Activated effector memory CD4-positive, alpha-beta T cell treated with anti-CD3 and anti-CD28 coated beads, Interleukin-2, amount 50 U/mL, for 16 hours (primary cell): ENCODE measurements around the gene MED16.
"Not testable (repeated sequence)": the region's sequence is repeated elsewhere in the genome, so short reads cannot be mapped to it uniquely, and the experiment has no call there.

Experiments
- DNase-seq: peaks from one replicate; pipeline ENCODE4 v3.0.0-alpha.2; 2020

MED16 gene

GRCh38 chr19:870963-871401 lies 22.0 kb downstream of the MED16 start:
- no peak for DNase-seq

DNA sequence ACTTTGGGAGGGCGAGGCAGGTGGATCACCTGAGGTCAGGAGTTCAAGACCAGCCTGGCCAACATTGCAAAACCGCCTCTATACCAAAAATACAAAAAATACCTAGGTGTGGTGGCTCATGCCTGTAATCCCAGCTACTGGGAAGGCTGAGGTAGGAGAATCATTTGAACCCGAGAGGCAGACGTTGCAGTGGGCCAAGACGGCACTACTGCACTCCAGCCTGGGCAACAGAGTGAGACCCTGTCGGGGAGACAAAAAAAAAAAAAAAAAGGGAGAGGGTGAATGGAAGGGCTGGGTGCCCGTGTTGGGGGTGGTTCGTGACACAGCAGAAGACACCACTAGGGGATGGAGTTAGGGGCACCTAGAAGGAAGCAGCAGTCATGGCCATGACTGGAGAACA lies 22.7 kb downstream of the MED16 start:
- no peak for DNase-seq

GRCh38 chr19:869245-870177 lies 23.5 kb downstream of the MED16 start:
- no peak for DNase-seq

GRCh38 chr19:868458-869244 lies 24.3 kb downstream of the MED16 start:
- DNase-seq = no peak

GRCh38 chr19:867855-868457 lies 25.0 kb downstream of the MED16 start:
- DNase-seq = no peak

- DNase-seq = no peak
Measured at GRCh38 chr19:867301-867793, 25.6 kb downstream of the MED16 start.

DNA sequence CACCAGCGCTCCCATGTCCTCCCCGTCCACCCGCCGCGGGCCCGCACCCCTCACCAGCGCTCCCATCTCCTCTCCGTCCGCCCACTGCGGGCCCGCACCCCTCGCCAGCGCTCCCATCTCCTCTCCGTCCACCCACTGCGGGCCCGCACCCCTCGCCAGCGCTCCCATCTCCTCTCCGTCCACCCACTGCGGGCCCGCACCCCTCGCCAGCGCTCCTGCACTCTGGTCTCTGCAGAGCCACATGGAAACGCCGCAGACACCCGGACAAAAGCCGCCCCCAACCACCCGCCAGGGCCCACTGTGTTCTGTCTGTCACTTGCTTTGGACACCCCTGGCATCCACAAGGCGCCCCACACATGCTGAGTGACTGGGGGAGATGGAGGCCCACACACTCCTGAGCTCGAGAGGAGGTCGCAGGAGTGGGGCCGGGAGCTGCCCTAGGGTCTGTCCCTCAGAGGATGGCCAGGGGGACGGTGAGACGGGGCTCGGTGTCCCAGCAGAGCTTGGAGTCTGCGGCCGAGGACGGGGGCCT lies 26.2 kb downstream of the MED16 start:
- DNase-seq = no peak

DNA sequence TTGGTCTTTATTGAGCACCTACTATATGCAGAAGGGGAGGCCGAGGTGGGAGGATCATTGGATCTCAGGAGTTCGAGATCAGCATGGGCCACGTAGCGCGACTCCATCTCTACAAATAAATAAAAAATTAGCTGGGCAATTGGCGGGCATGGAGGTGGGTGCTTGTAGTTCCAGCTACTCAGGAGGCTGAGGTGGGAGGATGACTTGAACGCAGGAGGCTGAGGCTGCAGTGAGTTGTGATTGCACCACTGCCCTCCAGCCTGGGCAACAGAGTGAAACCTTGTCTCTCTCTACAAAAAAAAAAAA lies 29.7 kb downstream of the MED16 start:
- no peak for DNase-seq

DNA sequence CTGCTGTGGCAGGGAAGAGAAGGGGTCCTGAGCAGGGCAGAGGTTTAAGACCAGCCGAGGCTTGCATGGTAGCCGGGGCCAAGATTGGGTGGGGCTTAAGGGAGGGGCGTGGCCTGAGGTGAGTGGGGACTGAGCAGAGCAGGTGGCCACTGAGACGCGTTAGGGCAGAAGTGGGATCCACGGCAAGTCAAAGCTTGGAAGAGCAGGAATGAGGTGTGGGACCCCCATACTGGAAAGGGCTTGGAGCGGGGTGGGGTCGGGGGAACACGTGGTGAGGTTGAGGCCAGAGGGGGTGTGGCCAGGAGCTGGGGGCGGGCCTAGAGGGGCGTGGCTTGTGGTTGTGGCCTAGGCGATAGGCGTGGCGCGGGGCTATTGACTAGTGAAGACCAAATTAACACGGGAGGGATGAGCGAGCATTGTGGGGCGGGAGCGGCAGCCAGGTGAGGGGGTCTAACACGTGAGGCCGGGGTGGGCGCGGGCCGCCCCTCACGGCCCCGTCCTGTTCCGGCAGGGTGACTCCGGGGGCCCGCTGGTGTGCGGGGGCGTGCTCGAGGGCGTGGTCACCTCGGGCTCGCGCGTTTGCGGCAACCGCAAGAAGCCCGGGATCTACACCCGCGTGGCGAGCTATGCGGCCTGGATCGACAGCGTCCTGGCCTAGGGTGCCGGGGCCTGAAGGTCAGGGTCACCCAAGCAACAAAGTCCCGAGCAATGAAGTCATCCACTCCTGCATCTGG lies 30.2 kb downstream of the MED16 start:
- peak; percentile 92 for DNase-seq

GRCh38 chr19:861756-862580 lies 31.0 kb downstream of the MED16 start:
- DNase-seq = peak; percentile 88

DNA sequence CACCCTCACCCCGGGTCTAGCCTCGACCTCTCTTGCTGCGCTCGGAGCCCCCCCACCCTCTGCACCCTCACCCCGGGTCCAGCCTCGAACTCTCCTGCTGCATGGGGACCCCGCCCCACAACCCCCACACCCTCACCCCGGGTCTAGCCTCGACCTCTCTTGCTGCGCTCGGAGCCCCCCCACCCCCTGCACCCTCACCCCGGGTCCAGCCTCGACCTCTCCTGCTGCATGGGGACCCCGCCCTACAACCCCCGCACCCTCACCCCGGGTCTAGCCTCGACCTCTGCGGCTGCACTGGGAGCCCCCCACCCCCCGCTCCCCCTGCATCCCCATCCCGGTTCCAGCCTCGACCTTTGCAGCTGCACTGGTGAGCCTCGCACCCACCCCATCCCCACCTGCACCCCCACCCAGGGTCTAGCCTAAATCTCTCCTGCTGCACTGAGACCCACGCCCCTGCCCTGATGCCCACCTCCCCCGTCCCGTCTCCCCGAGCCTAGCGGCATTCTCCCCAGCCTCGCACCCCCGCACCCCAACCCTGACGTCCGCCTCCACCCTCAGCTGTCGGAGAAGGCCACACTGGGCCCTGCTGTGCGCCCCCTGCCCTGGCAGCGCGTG lies 31.7 kb downstream of the MED16 start:
- DNase-seq = no peak

DNA sequence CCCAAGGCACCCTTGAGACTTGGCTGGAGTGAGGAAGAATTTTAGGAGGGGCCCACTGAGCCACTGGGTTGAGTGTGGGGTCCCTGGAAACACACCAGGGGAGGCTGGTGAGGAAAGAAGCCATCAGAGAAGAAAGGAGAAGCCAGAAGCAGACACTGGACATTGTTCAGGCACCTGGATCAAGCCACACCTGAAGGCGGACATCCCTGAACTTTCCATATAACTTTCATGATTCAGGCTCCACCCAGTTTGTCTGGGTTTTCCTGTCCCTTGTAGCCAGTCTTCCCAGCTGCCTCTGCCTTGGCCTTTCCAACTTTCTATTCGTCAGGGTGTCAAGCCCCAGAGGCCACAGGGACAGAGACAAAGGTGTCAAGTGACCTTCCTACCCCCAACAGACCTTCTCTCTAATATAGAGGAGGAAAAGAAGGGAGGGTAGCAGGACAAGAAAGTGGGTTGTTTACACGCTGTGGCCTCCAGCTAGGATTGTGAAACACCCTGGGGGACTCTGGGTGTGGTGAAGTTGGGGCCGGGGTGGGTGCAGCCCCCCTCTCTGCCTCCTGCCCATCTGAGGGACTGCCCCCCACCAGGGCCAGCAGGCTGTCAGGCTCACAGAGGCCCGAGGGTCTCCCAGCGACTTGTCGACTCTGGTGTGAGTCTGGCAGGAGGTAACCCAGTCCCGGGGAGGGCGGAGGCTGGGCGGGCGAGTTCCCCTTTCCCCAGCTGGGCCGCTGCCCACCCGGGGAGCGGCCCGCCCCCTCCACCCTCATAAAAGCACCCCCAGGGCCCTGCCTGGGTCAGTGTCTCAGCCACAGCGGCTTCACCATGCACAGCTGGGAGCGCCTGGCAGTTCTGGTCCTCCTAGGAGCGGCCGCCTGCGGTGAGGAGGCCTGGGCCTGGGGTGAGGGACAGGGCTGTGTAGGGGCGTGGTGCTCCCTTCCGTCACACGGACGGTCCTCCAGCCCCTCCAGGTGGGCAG lies 33.8 kb downstream of the MED16 start, which contains the start of gene CFD:
CFD (plus strand) TSS at position 797 of the 976 bp plus-strand sequence; CDS start at position 823, 26 bp downstream.
- DNase-seq = no peak

- DNase-seq = no peak
Measured at GRCh38 chr19:858284-858683, 34.7 kb downstream of the MED16 start.

- DNase-seq = no peak
Measured at GRCh38 chr19:855566-856120, 37.3 kb downstream of the MED16 start.

DNA sequence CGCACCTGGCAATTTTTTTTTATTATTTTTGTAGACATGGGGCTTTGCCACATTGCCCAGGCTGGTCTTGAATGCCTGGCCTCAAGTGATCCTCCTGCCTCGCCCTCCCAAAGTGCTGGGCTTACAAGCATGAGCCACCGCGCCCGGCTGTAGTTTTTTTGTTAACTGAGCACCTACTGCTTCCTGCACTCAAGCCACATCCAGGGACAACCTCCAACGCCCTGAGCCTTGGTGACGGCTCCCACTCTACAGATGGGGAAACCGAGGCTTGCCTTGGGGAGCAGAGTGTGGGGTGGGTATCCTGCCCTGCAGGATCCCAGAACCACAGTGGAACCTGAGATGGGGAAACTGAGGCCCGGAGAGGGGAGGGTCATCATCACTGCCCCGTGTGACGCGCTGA lies 37.8 kb downstream of the MED16 start:
- DNase-seq = no peak

DNA sequence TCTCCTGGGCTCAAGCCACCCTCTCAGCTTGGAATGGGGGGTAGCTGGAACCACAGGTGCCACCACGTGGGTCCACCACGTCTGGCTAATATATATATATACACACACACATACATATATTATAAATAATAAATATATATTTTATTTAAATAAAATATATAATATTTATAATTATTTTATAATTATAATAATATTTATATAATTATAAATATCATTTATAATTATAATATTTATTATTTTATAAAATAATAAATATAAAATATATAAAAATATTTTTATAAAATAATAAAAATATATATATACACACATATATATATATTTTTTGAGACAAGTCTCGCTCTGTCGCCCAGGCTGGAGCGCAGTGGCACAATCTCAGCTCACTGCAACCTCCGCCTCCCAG lies 38.4 kb downstream of the MED16 start:
- no peak for DNase-seq

DNA sequence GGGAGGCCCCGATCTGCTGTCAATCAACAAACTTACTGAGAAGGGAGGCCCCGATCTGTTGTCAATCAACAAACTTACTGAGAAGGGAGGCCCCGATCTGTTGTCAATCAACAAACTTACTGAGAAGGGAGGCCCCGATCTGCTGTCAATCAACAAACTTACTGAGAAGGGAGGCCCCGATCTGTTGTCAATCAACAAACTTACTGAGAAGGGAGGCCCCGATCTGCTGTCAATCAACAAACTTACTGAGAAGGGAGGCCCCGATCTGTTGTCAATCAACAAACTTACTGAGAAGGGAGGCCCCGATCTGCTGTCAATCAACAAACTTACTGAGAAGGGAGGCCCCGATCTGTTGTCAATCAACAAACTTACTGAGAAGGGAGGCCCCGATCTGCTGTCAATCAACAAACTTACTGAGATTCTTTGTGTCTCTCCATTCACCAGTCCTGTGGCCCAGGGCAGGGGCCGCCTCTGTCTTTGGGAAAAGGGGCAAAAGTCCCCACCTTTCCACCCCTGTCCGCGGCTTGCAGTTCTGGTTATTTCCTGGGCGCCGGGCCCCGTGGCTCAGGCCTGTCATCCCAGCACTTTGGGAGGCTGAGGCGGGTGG lies 39.3 kb downstream of the MED16 start:
- not testable (repeated sequence) for DNase-seq

GRCh38 chr19:853014-853585 lies 39.9 kb downstream of the MED16 start:
- DNase-seq = no peak
